Breast epithelium (tissue), 4 donors: Measurements from ENCODE around the gene TRIM37. TPM values are rescaled to one million over a fixed set of nuclear protein-coding genes. Genes with fewer than 3 reads are reported as not detected.
A peak's percentile ranks its signal among the peaks of the same experiment; 100 is the strongest.

ENCODE experiments used
- DNase-seq, 2 donors: peaks; one replicate each; pipeline ENCODE4 v3.0.0-alpha.2; 2019; ENCODE audit warnings: low spot score in 2 of 2
- H3K27ac ChIP-seq, 2 donors: fragments of 200-600 bp; sonication (generic) in 1 of 2; one replicate each; pipeline ENCODE4 v1.5.1; 2016 to 2019; ENCODE audit warnings: mild to moderate bottlenecking in 1 of 2
- H3K27me3 ChIP-seq, 2 donors: fragments of 200-600 bp; sonication (generic) in 1 of 2; one replicate each; pipeline versions ENCODE4 v1.5.1 to v1.6.0; 2017 to 2019; ENCODE audit warnings: control low read depth in 1 of 2, mild to moderate bottlenecking in 1 of 2
- H3K36me3 ChIP-seq: fragments of 200-600 bp; one replicate; pipeline ENCODE4 v1.5.1; 2019
- H3K4me1 ChIP-seq, 2 donors: fragments of 200-600 bp; sonication (generic); one replicate each; pipeline ENCODE4 v1.5.1; 2016 to 2019; ENCODE audit warnings: control low read depth in 1 of 2
- H3K4me3 ChIP-seq, 3 donors: fragments of 200-600 bp; sonication (generic); 1 replicate in 2 of 3; 2 replicates in 1 of 3; pipeline ENCODE4 v1.5.1; 2016 to 2019; ENCODE audit warnings: mild to moderate bottlenecking in 3 of 3, moderate library complexity in 2 of 3
- H3K9me3 ChIP-seq, 2 donors: fragments of 200-600 bp; sonication (generic) in 1 of 2; one replicate each; pipeline ENCODE4 v1.5.1; 2016 to 2019; ENCODE audit warnings: control low read depth in 1 of 2
- POLR2A ChIP-seq: fragments of 450-650 bp; IDR thresholded peaks from one replicate; pipeline ENCODE4 v1.6.1; 2016; ENCODE audit warnings: antibody characterized with exemption, mild to moderate bottlenecking, moderate library complexity
- POLR2AphosphoS5 ChIP-seq, 3 donors: sonication (generic); formaldehyde crosslinking; IDR thresholded peaks; one replicate each; pipeline ENCODE4 v1.6.1; 2017; ENCODE audit warnings: antibody characterized with exemption in 3 of 3
- intact Hi-C: fragments of 100-400 bp; cut with DNase I; formaldehyde crosslinking; loops from one replicate; pipeline ENCODE4 v1.15.1; 2023; ENCODE audit warnings: low total_unique reads
- total RNA-seq, 3 donors: library from RNA; depleted of rRNA; stranded (reverse); fragments of >200 nt; gene quantifications; one replicate each; pipeline ENCODE4 v1.1.0, GENCODE V29; 2016
- TF ChIP-seq, protein P1 (sequence below), 3 donors: fragments of 450-650 bp; IDR thresholded peaks; one replicate each; pipeline ENCODE4 v1.5.1; 2016 to 2017; ENCODE audit warnings: antibody characterized with exemption in 3 of 3, mild to moderate bottlenecking in 3 of 3, moderate library complexity in 3 of 3

TRIM37 gene
- total RNA-seq, 3 donors from 2014 or later = 18.7 to 24.6 (median 20.9) TPM

DNA sequence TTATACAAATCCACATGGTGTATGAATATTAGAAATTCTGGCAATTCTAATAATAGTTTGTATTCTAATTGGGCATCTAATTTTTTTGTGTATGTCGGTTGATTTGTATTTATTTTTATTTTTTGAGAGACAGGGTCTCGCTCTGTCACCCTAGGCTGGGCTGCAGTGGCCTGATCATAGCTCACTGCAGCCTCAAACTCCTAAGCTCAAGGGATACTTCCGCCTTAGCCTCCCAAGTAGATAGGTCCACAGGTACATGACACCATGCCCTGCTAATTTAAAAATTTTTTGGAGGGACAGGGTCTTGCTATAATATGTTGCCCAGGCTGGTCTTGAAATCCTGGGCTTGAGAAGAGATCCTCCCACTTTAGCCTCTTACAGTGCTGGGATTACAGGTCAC lies 104.6 kb downstream of the TRIM37 start:
- Histone ChIP-seq H3K4me1 (no peaks in the 10 kb centered on the region), H3K4me3 (no peak overlapping the region), H3K27ac (peak overlapping the region in 1 of 2 donors; percentile 41), H3K36me3 (no peaks in the 10 kb centered on the region), H3K27me3 (no peaks in the 10 kb centered on the region), H3K9me3 (no peaks in the 10 kb centered on the region)
- intact Hi-C loops = loop anchor here (10.0 kb wide), 1 partner anchor 477 kb away; no protein-coding TSS in a partner anchor
- TF ChIP-seq, protein P1, sequence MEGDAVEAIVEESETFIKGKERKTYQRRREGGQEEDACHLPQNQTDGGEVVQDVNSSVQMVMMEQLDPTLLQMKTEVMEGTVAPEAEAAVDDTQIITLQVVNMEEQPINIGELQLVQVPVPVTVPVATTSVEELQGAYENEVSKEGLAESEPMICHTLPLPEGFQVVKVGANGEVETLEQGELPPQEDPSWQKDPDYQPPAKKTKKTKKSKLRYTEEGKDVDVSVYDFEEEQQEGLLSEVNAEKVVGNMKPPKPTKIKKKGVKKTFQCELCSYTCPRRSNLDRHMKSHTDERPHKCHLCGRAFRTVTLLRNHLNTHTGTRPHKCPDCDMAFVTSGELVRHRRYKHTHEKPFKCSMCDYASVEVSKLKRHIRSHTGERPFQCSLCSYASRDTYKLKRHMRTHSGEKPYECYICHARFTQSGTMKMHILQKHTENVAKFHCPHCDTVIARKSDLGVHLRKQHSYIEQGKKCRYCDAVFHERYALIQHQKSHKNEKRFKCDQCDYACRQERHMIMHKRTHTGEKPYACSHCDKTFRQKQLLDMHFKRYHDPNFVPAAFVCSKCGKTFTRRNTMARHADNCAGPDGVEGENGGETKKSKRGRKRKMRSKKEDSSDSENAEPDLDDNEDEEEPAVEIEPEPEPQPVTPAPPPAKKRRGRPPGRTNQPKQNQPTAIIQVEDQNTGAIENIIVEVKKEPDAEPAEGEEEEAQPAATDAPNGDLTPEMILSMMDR (IDR thresholded peaks at IDR 0.05) = no peak
- TF ChIP-seq POLR2AphosphoS5 (IDR thresholded peaks at IDR 0.05) (no peak), POLR2A (no peak)
- no peak for DNase-seq

- DNase-seq = peak in 1 of 2 donors; percentile 48
- H3K9me3 ChIP-seq = no peaks in the 10 kb centered on the region
- H3K36me3 ChIP-seq = no peaks in the 10 kb centered on the region
- TF ChIP-seq POLR2A = no peak
- TF ChIP-seq, protein P1 (IDR thresholded peaks at IDR 0.05) = no peak
- no peak for TF ChIP-seq POLR2AphosphoS5 (IDR thresholded peaks at IDR 0.05)
- no peaks in the 10 kb centered on the region for H3K27me3 ChIP-seq
- peak overlapping the region; percentile 28 to 41 for H3K27ac ChIP-seq
- intact Hi-C loops = loop anchor here (10.0 kb wide), 1 partner anchor 476 kb away; no protein-coding TSS in a partner anchor
- H3K4me1 ChIP-seq = no peaks in the 10 kb centered on the region
- H3K4me3 ChIP-seq = peak overlapping the region in 1 of 3 donors; percentile 18
These were observed 105.4 kb downstream of the TRIM37 start for GRCh38 chr17:59001158-59001814.

DNA sequence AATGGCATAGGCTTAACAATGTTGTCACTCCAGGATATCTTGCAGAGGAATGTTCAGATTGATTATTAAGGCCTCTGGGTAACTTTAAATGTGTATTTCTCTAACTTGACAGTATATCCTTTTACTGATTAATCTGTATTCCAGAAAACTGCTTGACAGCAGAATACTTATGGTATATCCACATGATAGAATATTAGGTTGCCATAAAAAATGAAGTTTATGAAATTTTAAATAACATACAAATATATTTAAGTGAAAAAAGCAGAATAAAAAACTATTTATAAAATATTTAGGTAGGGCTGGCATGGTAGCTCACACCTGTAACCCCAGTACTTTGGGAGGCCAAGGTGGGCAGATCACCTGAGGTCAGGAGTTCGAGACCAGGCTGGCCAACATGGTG lies 106.7 kb downstream of the TRIM37 start:
- H3K4me1 ChIP-seq = no peaks in the 10 kb centered on the region
- no peaks in the 10 kb centered on the region for H3K36me3 ChIP-seq
- H3K9me3 ChIP-seq = no peaks in the 10 kb centered on the region
- no peak overlapping the region for H3K4me3 ChIP-seq
- H3K27ac ChIP-seq = no peak overlapping the region
- intact Hi-C loops = loop anchor here (10.0 kb wide), 1 partner anchor 475 kb away; no protein-coding TSS in a partner anchor
- no peak for TF ChIP-seq POLR2A
- no peak for TF ChIP-seq POLR2AphosphoS5 (IDR thresholded peaks at IDR 0.05)
- TF ChIP-seq, protein P1 (IDR thresholded peaks at IDR 0.05) = no peak
- no peaks in the 10 kb centered on the region for H3K27me3 ChIP-seq
- no peak for DNase-seq

GRCh38 chr17:58999500-58999899 lies 107.2 kb downstream of the TRIM37 start:
- intact Hi-C loops = no loop called here
- no peaks in the 10 kb centered on the region for H3K36me3 ChIP-seq

DNA sequence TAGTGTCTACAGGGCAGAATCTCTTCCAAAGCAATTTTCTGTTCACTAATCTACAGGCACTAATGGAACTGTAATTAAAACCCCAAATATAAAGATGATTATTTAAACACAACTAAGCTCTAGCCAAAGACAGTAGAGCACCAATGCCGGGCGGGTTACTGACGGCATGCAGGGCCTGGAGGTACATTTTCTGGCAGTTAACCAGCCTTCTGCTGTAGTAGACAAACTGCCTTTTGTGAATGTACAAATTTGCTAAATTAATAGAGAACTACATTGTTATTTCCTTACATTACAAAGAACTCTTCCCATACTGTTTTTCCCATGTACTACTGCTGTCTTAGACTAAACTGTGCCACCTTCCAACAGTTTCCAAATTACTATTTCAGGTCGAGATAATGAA lies 107.8 kb downstream of the TRIM37 start:
- DNase-seq = no peak
- intact Hi-C loops = no loop called here
- Histone ChIP-seq H3K9me3 (no peaks in the 10 kb centered on the region), H3K36me3 (no peaks in the 10 kb centered on the region), H3K4me3 (no peak overlapping the region), H3K4me1 (no peaks in the 10 kb centered on the region), H3K27me3 (no peaks in the 10 kb centered on the region), H3K27ac (no peak overlapping the region)
- TF ChIP-seq, protein P1 (IDR thresholded peaks at IDR 0.05) = no peak
- TF ChIP-seq POLR2A = no peak
- TF ChIP-seq POLR2AphosphoS5 (IDR thresholded peaks at IDR 0.05) = no peak

More at GRCh38 chr17:58999500-58999899, 107.2 kb downstream of the TRIM37 start:
- Histone ChIP-seq H3K27me3 (no peaks in the 10 kb centered on the region), H3K9me3 (no peaks in the 10 kb centered on the region), H3K27ac (no peak overlapping the region), H3K4me3 (no peak overlapping the region), H3K4me1 (no peaks in the 10 kb centered on the region)
- no peak for DNase-seq
- TF ChIP-seq, protein P1 (IDR thresholded peaks at IDR 0.05) = no peak
- no peak for TF ChIP-seq POLR2A
- no peak for TF ChIP-seq POLR2AphosphoS5 (IDR thresholded peaks at IDR 0.05)
